Right lobe of liver (tissue), 6 donors: ENCODE data around the gene DNAH17. TPM values are rescaled to one million over a fixed set of nuclear protein-coding genes. Genes with fewer than 3 reads are reported as not detected.

Source experiments
- ATAC-seq, 4 donors: fragments of 200-7000 bp; cut with Tn5 transposase; one replicate each; pipeline ENCODE4 v1.9.1; 2020; ENCODE audit warnings: mild to moderate bottlenecking in 4 of 4, moderate library complexity in 4 of 4
- DNase-seq, 3 donors: peaks; one replicate each; pipeline ENCODE4 v3.0.0-alpha.2; 2020
- H3K27ac ChIP-seq, 3 donors: fragments of 200-600 bp; one replicate each; pipeline ENCODE4 v1.8.0; 2022
- H3K27me3 ChIP-seq, 2 donors: fragments of 200-600 bp; one replicate each; pipeline ENCODE4 v1.8.0; 2022
- H3K36me3 ChIP-seq, 4 donors: fragments of 200-600 bp; sonication (generic) in 1 of 4; one replicate each; pipeline versions ENCODE4 v1.5.1 to v1.8.0; 2017 to 2022; ENCODE audit warnings: control low read depth in 1 of 4
- H3K4me1 ChIP-seq, 4 donors: fragments of 200-600 bp; sonication (generic) in 1 of 4; one replicate each; pipeline versions ENCODE4 v1.5.1 to v1.8.0; 2017 to 2022; ENCODE audit warnings: control low read depth in 1 of 4
- H3K4me3 ChIP-seq, 3 donors: fragments of 200-600 bp; one replicate each; pipeline ENCODE4 v1.8.0; 2022
- H3K9me3 ChIP-seq, 4 donors: fragments of 200-600 bp; sonication (generic) in 1 of 4; one replicate each; pipeline versions ENCODE4 v1.5.1 to v1.8.0; 2017 to 2022; ENCODE audit warnings: control low read depth in 1 of 4
- POLR2A ChIP-seq: fragments of 450-650 bp; IDR thresholded peaks from one replicate; pipeline ENCODE4 v1.6.1; 2017; ENCODE audit warnings: antibody characterized with exemption, mild to moderate bottlenecking
- WGBS: methylation state at CpG from one replicate; pipeline ENCODE4 v1.1.6; 2018; ENCODE audit warnings: low coverage, low lambda C conversion rate; ENCODE audit not compliant: insufficient coverage; ENCODE audit errors: missing lambda C conversion rate; 5-methylcytosine and 5-hydroxymethylcytosine counted together
- intact Hi-C, 2 donors: fragments of 100-400 bp; cut with DNase I; formaldehyde crosslinking; loops; one replicate each; pipeline versions ENCODE4 v1.11.2 to v1.14.1; 2022
- total RNA-seq, 6 experiments: library from RNA; depleted of rRNA in 2 of 6; stranded (reverse); fragments of >200 nt in 2 of 6; fragmentation: NEBNext Ultra II Directional in 3 of 6; extraction: Animal tissue kit (Norgen Biotek cat#: 25700) in 3 of 6; gene quantifications; one replicate each; pipeline versions ENCODE4 v1.1.0 to v1.2.4, GENCODE V29; 2016 to 2023
- TF ChIP-seq, protein P1 (sequence below), 4 donors: fragments of 200-600 bp in 3 of 4; fragments of 450-650 bp in 1 of 4; IDR thresholded peaks; one replicate each; pipeline versions ENCODE4 v1.5.1 to v1.8.0; 2016 to 2022; ENCODE audit warnings: antibody characterized with exemption in 4 of 4, mild to moderate bottlenecking in 2 of 4
- donor health status: DM: no; HTN: yes; CAD: no.
- donor health status: DM: no; HTN: no; CAD: no.
- donor health status: DM: no; HTN: no; CAD: no.
- donor health status: DM: no; HTN: yes; CAD: no.
- donor health status: DM: no; HTN: yes; CAD: no.

DNAH17 gene
- total RNA-seq, 6 experiments from 2014 or later: 0.04 TPM; not detected in 5

DNA sequence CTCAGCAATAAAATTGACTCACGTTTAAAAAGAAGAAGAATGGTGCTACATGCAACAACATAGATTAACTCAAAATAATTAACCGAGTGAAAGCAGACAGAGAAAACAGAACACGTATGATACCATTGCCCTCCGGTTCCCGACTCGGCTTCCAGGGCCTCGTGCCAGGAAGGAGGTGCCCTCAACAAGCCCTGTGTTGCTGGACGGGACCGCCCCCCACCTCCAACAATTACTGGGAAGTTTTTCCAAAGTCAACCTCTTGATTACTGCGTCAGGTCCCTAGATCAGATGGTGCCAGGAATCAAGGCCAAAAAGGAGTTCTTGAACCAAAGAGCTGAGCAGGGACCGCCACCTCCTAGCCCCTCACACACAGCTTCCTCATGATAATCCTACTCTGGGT is 20.4 kb downstream of the DNAH17 start:
- Histone ChIP-seq H3K9me3 (no peaks in the 10 kb centered on the region), H3K4me1 (no peaks in the 10 kb centered on the region), H3K27ac (no peak overlapping the region), H3K4me3 (no peak overlapping the region), H3K36me3 (no peaks in the 10 kb centered on the region), H3K27me3 (no peaks in the 10 kb centered on the region)
- intact Hi-C loops: no loop called here
- no peak for ATAC-seq
- WGBS: 63% methylated on average over 5 of the region's 11 CpGs
- no peak for DNase-seq
- TF ChIP-seq, protein P1, sequence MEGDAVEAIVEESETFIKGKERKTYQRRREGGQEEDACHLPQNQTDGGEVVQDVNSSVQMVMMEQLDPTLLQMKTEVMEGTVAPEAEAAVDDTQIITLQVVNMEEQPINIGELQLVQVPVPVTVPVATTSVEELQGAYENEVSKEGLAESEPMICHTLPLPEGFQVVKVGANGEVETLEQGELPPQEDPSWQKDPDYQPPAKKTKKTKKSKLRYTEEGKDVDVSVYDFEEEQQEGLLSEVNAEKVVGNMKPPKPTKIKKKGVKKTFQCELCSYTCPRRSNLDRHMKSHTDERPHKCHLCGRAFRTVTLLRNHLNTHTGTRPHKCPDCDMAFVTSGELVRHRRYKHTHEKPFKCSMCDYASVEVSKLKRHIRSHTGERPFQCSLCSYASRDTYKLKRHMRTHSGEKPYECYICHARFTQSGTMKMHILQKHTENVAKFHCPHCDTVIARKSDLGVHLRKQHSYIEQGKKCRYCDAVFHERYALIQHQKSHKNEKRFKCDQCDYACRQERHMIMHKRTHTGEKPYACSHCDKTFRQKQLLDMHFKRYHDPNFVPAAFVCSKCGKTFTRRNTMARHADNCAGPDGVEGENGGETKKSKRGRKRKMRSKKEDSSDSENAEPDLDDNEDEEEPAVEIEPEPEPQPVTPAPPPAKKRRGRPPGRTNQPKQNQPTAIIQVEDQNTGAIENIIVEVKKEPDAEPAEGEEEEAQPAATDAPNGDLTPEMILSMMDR (IDR thresholded peaks at IDR 0.05): no peak
- TF ChIP-seq POLR2A: no peak

- H3K4me3 ChIP-seq: no peak overlapping the region
- H3K27ac ChIP-seq: no peak overlapping the region
- DNase-seq (no peak), ATAC-seq (no peak)
- TF ChIP-seq POLR2A: no peak
- TF ChIP-seq, protein P1 (IDR thresholded peaks at IDR 0.05): no peak
- intact Hi-C loops: no loop called here
- no peaks in the 10 kb centered on the region for H3K27me3 ChIP-seq
- H3K36me3 ChIP-seq: no peaks in the 10 kb centered on the region
- no peaks in the 10 kb centered on the region for H3K4me1 ChIP-seq
- H3K9me3 ChIP-seq: no peaks in the 10 kb centered on the region
- 66% methylated on average over 5 of the region's 6 CpGs for WGBS
Measured at GRCh38 chr17:78555746-78556401, 21.3 kb downstream of the DNAH17 start.

GRCh38 chr17:78550464-78550863 is 26.7 kb downstream of the DNAH17 start:
- ATAC-seq (no peak), DNase-seq (no peak)
- no peaks in the 10 kb centered on the region for H3K4me1 ChIP-seq
- no peak overlapping the region for H3K4me3 ChIP-seq
- H3K27me3 ChIP-seq: no peaks in the 10 kb centered on the region
- H3K9me3 ChIP-seq: no peaks in the 10 kb centered on the region
- 49% methylated on average over 3 of the region's 6 CpGs for WGBS
- TF ChIP-seq, protein P1 (IDR thresholded peaks at IDR 0.05): no peak
- intact Hi-C loops: no loop called here
- H3K27ac ChIP-seq: no peak overlapping the region
- H3K36me3 ChIP-seq: no peaks in the 10 kb centered on the region

GRCh38 chr17:78548725-78549124 is 28.5 kb downstream of the DNAH17 start:
- Histone ChIP-seq H3K36me3 (no peaks in the 10 kb centered on the region), H3K4me3 (no peak overlapping the region), H3K27ac (no peak overlapping the region), H3K4me1 (no peaks in the 10 kb centered on the region), H3K9me3 (no peaks in the 10 kb centered on the region), H3K27me3 (no peaks in the 10 kb centered on the region)
- DNase-seq (no peak), ATAC-seq (no peak)
- 81% methylated on average over 5 of the region's 5 CpGs for WGBS
- intact Hi-C loops: no loop called here
- TF ChIP-seq, protein P1 (IDR thresholded peaks at IDR 0.05): no peak
- TF ChIP-seq POLR2A: no peak

- 58% methylated on average over 1 of the region's 1 CpG for WGBS
Measured at GRCh38 chr17:78547035-78547434, 30.2 kb downstream of the DNAH17 start.

More at GRCh38 chr17:78547035-78547434, 30.2 kb downstream of the DNAH17 start:
- intact Hi-C loops: no loop called here
- ATAC-seq (no peak), DNase-seq (no peak)
- Histone ChIP-seq H3K36me3 (no peaks in the 10 kb centered on the region), H3K4me1 (no peaks in the 10 kb centered on the region), H3K9me3 (no peaks in the 10 kb centered on the region), H3K27me3 (no peaks in the 10 kb centered on the region), H3K27ac (no peak overlapping the region), H3K4me3 (no peak overlapping the region)
- TF ChIP-seq, protein P1 (IDR thresholded peaks at IDR 0.05): no peak
- no peak for TF ChIP-seq POLR2A
